HepG2 (cell line): ENCODE data around the gene PNKP. TPM values are rescaled to one million over a fixed set of nuclear protein-coding genes. Genes with fewer than 3 reads are reported as not detected.

Source experiments
- ATAC-seq: fragments of 200-7000 bp; cut with Tn5 transposase; 3 replicates; pipeline ENCODE4 v1.9.1; 2020; ENCODE audit warnings: mild to moderate bottlenecking, moderate library complexity
- BruUV-seq: library from RNA; stranded (reverse); fragments of 400-500 nt; replicated peaks from 2 replicates; lab custom pipeline; 2021; lab: Mats Ljungman, UMichigan
- CTCF ChIA-PET: fragments of 300-600 bp; formaldehyde crosslinking; extraction: SDS; loops from one replicate; lab custom pipeline; 2021; ENCODE audit warnings: low total read pairs, inconsistent platforms, low intra/inter-chr PET ratio; lab: Yijun Ruan, JAX
- POLR2A ChIA-PET: fragments of 350-600 bp; sonication (Branson Sonifier 250); formaldehyde crosslinking; loops from one replicate; lab custom pipeline; 2020; ENCODE audit warnings: antibody characterized with exemption, inconsistent platforms; lab: Yijun Ruan, JAX
- DNase-seq: peaks from one replicate; pipeline ENCODE4 v3.0.0-alpha.2; 2015; ENCODE audit warnings: low spot score
- FAIRE-seq: peaks from 3 replicates; lab custom pipeline; 2011; peaks lifted over from hg19 to GRCh38; lab: Jason Lieb, UNC
- H2AFZ ChIP-seq: one replicate; pipeline ENCODE4 v1.6.1; 2011; ENCODE audit warnings: low read length, inconsistent platforms
- H3K27ac ChIP-seq: fragments of 300-600 bp; 3 replicates; pipeline ENCODE4 v1.8.0; 2011; ENCODE audit warnings: mixed run types, mild to moderate bottlenecking, mixed read lengths, low read length, inconsistent platforms; ENCODE audit not compliant: insufficient read depth; ENCODE audit errors: extremely low read length
- H3K27me3 ChIP-seq, 2 experiments: fragments of 200-600 bp in 1 of 2; 2 replicates in 1 of 2; 3 replicates in 1 of 2; pipeline versions ENCODE4 v1.6.0 to v1.8.0; 2011; ENCODE audit warnings: low read length in 2 of 2, mild to moderate bottlenecking in 2 of 2, moderate library complexity in 2 of 2, inconsistent platforms in 1 of 2; ENCODE audit not compliant: insufficient read depth in 2 of 2, control insufficient read depth in 1 of 2
- H3K36me3 ChIP-seq, 2 experiments: fragments of 200-600 bp in 1 of 2; replicated peaks in 1 of 2; 2 replicates in 1 of 2; 3 replicates in 1 of 2; pipeline versions ENCODE4 v1.5.1 to v1.8.0; 2011; ENCODE audit warnings: low read length in 2 of 2, inconsistent platforms in 1 of 2; ENCODE audit not compliant: insufficient read depth in 2 of 2, control insufficient read depth in 1 of 2
- H3K4me1 ChIP-seq: 2 replicates; pipeline ENCODE4 v1.5.1; 2012; ENCODE audit warnings: low read length, inconsistent platforms; ENCODE audit not compliant: insufficient read depth
- H3K4me2 ChIP-seq: 2 replicates; pipeline ENCODE4 v1.6.0; 2011; ENCODE audit warnings: low read depth, low read length, inconsistent platforms
- H3K4me3 ChIP-seq, 3 experiments: fragments of 200-600 bp in 1 of 3; sonication (generic), shearing (Covaris generic) in 1 of 3; replicated peaks in 1 of 3; 2 replicates each; pipeline ENCODE4 v1.5.1; 2011 to 2016; ENCODE audit warnings: low read length in 3 of 3, inconsistent platforms in 2 of 3, low read depth in 2 of 3, mild to moderate bottlenecking in 2 of 3, control low read depth in 1 of 3, mixed read lengths in 1 of 3; ENCODE audit not compliant: insufficient read depth in 1 of 3
- H3K79me2 ChIP-seq: one replicate; pipeline ENCODE4 v1.6.1; 2011; ENCODE audit warnings: low read length, inconsistent platforms; ENCODE audit not compliant: insufficient read depth
- H3K9ac ChIP-seq: 2 replicates; pipeline ENCODE4 v1.6.0; 2011; ENCODE audit warnings: mild to moderate bottlenecking, low read depth, low read length, inconsistent platforms; ENCODE audit not compliant: insufficient read depth
- H3K9me3 ChIP-seq: 2 replicates; pipeline ENCODE4 v1.5.1; 2012; ENCODE audit warnings: mild to moderate bottlenecking, low read length
- H4K20me1 ChIP-seq: 2 replicates; pipeline ENCODE4 v1.6.0; 2011; ENCODE audit warnings: inconsistent platforms, mild to moderate bottlenecking, low read length, moderate library complexity; ENCODE audit not compliant: insufficient read depth
- FOXA3 ChIP-seq: IDR thresholded peaks from 2 replicates; pipeline ENCODE4 v1.6.1; 2016; ENCODE audit warnings: missing genetic modification reagents, missing compliant biosample characterization
- NFATC3 ChIP-seq: sonication (generic); formaldehyde crosslinking; IDR thresholded peaks from 2 replicates; pipeline ENCODE4 v1.5.1; 2020; ENCODE audit warnings: mild to moderate bottlenecking, missing genetic modification reagents
- PAX8 ChIP-seq: sonication (generic); formaldehyde crosslinking; IDR thresholded peaks from 2 replicates; pipeline ENCODE4 v1.8.0; 2022; ENCODE audit warnings: mild to moderate bottlenecking, missing genetic modification reagents, borderline replicate concordance
- ZNF629 ChIP-seq: sonication (generic); formaldehyde crosslinking; conservative IDR thresholded peaks from 2 replicates; pipeline ENCODE4 v1.5.0; 2020; ENCODE audit warnings: missing genetic modification reagents
- ZNF768 ChIP-seq: sonication (generic); formaldehyde crosslinking; IDR thresholded peaks from 2 replicates; pipeline ENCODE4 v1.4.0; 2020; ENCODE audit warnings: missing genetic modification reagents
- ZNF841 ChIP-seq: sonication (generic); formaldehyde crosslinking; IDR thresholded peaks from 2 replicates; pipeline ENCODE4 v1.8.1; 2023; ENCODE audit warnings: missing genetic modification reagents, borderline replicate concordance
- WGBS: methylation state at CpG from one replicate; pipeline ENCODE4 v1.1.6; 2017; ENCODE audit warnings: low lambda C conversion rate; 5-methylcytosine and 5-hydroxymethylcytosine counted together
- in situ Hi-C: cut with HindIII; loops from 2 replicates; pipeline ENCODE4 v1.10.0; 2017; ENCODE audit warnings: low pct_unique_long_range_greater_than_20kb; ENCODE audit not compliant: extremely low pct_ligation_motif_present
- intact Hi-C: fragments of 100-400 bp; cut with micrococcal nuclease; formaldehyde crosslinking; loops from one replicate; pipeline ENCODE4 v1.10.0; 2022; ENCODE audit not compliant: unreplicated experiment
- polyA plus RNA-seq, 8 experiments: library from polyadenylated mRNA; depleted of rRNA in 3 of 8; stranded (reverse) in 7 of 8; unstranded in 1 of 8; fragments of >200 nt; fragmentation: Illumina TruSeq in 4 of 8; extraction: Trizol in 4 of 8; gene quantifications; 2 replicates each; pipeline versions ENCODE4 v1.2.1 to v1.2.3, GENCODE V29; 2011 to 2016; ENCODE audit warnings: low read depth in 4 of 8, missing spikeins in 1 of 8, mixed read lengths in 1 of 8; ENCODE audit not compliant: insufficient read depth in 1 of 8
- total RNA-seq, 5 experiments: library from RNA; depleted of rRNA; stranded (reverse); fragments of >200 nt; fragmentation: Illumina TruSeq; extraction: Trizol; gene quantifications; 2 replicates each; pipeline ENCODE4 v1.2.3, GENCODE V29; 2016; ENCODE audit warnings: low read depth in 1 of 5

PNKP gene
- total and polyA plus RNA-seq, 2 of the 13 experiments (the other 11 are each of a cell fraction or from before 2014, with no cell fraction given): 12.7 to 27.1 TPM

DNA sequence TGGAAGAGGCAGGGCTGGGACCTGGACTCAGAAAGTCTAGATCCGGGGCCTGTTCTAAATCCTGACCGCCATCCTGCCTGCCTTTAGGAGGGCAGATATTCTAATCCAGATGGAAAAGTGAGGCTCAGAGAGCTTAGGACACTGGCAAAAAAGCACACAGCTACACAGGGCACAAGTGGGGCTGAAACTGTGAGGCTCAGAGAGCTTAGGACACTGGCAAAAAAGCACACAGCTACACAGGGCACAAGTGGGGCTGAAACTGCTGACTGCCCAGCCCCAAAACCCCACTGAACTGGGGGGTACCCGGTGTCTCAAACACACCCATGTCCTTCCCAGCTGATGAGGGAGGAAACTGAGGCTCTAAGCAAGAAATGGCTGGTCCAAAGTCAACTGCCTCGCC lies 7.8 kb upstream of the PNKP start:
- Histone ChIP-seq H3K9ac (peak overlapping the region; percentile 97), H2AFZ (no peak overlapping the region), H3K36me3 (peaks cover 5 to 19% of the 10 kb centered on the region in 2 experiments), H3K4me2 (peak overlapping the region; percentile 91), H3K27ac (peak overlapping the region; percentile 99), H3K4me1 (peaks cover 37% of the 10 kb centered on the region), H3K79me2 (peaks cover 38% of the 10 kb centered on the region), H4K20me1 (peaks cover 5% of the 10 kb centered on the region; the same call in 1 of the 2 replicates), H3K9me3 (no peaks in the 10 kb centered on the region), H3K27me3 (no peaks in the 10 kb centered on the region; a peak in 1 of 5 replicates), H3K4me3 (peak overlapping the region; percentile 77 to 99 (median 97))
- 88% methylated on average over 4 of the region's 4 CpGs for WGBS
- POLR2A ChIA-PET: interaction anchor here (2.4 to 3.3 kb wide), 3 partner anchors 8 to 199 kb away, joined by 8 to 21 read pairs (median 20); partner anchors contain the start of genes ATF5, NUP62 and PNKP
- BruUV-seq: no TSS peak
- CTCF ChIA-PET: no interaction called here
- DNase-seq: no peak
- ATAC-seq: no peak
- in situ Hi-C loops (no loop called here), intact Hi-C loops (no loop called here)
- TF ChIP-seq FOXA3 (CRISPR knock-in tag) (no peak), NFATC3 (no peak), ZNF768 (CRISPR knock-in tag) (peak; percentile 92), ZNF841 (no peak), ZNF629 (CRISPR knock-in tag) (0 out of 2 replicates have a peak, but pooled peaks have one; percentile 4)
- no peak for FAIRE-seq

DNA sequence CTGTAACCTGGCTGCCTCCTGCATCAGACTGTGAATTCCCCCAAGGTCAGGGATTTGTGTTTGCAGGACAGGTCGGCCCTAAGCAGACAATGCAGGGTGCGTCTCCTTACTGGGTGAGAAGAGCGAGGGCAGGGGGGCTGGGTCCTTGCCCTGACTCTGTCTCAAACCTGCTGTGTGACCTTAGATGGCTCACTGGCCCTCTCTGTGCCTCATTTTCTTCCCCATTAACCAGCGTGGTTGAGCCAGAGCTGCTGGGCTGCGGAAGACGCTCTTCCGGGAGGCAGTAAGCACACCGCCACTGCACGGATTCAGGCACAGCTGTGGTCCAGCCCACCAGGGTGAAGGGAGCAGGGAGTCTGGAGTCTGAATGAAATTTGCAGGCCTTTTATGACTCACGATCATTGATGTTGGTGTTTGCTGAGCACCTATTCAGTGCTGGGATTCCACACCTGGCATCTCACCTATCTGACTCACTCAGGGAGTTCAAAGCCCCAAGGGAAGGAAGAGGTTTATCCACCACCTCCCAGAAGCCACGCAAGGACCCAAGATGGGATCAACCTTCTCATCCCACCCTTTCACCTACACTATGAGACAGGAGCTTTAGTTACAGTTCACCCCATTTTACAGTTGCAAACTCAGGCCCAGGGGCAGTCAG lies 7.3 kb upstream of the PNKP start:
- Histone ChIP-seq H3K9me3 (no peaks in the 10 kb centered on the region), H3K4me3 (peak overlapping the region in 1 of 3 experiments; percentile 99; a peak in 1 of 6 replicates), H3K36me3 (peaks cover 3 to 16% of the 10 kb centered on the region in 2 experiments), H3K4me2 (peak overlapping the region; percentile 91), H4K20me1 (peaks cover 5% of the 10 kb centered on the region; the same call in 1 of the 2 replicates), H3K9ac (peak overlapping the region; percentile 97), H3K27me3 (no peaks in the 10 kb centered on the region; a peak in 1 of 5 replicates), H3K27ac (peak overlapping the region; percentile 14), H3K79me2 (peaks cover 38% of the 10 kb centered on the region), H3K4me1 (peaks cover 36% of the 10 kb centered on the region), H2AFZ (no peak overlapping the region)
- in situ Hi-C loops (no loop called here), intact Hi-C loops (no loop called here)
- 94% methylated on average over 11 of the region's 11 CpGs for WGBS
- DNase-seq: no peak
- TF ChIP-seq ZNF768 (CRISPR knock-in tag): peak; percentile 97
- no peak for TF ChIP-seq PAX8 (CRISPR knock-in tag)
- CTCF ChIA-PET: no interaction called here
- ATAC-seq: no peak
- no peak for FAIRE-seq
- POLR2A ChIA-PET: interaction anchor here (3.3 kb wide), 1 partner anchor 7 kb away, joined by 21 read pairs; the partner anchor contains the start of gene PNKP
- no TSS peak for BruUV-seq
